HG03097 (cell line): ENCODE data around the gene HTR2B.

ENCODE experiments used
- ATAC-seq: cut with Tn5 transposase; IDR thresholded peaks from one replicate; pipeline ENCODE4 v1.9.1; 2021; ENCODE audit not compliant: unreplicated experiment, low FRiP score

The HTR2B gene

GRCh38 chr2:231134910-231135655, 10.2 kb upstream of the HTR2B start:
- no peak for ATAC-seq

GRCh38 chr2:231133365-231134099, 8.7 kb upstream of the HTR2B start:
- ATAC-seq, result no peak

- no peak for ATAC-seq
Measured at GRCh38 chr2:231132129-231132528, 7.3 kb upstream of the HTR2B start.

GRCh38 chr2:231130336-231131056, 5.7 kb upstream of the HTR2B start:
- ATAC-seq, result no peak

- ATAC-seq, result no peak
Measured at GRCh38 chr2:231129216-231129615, 4.4 kb upstream of the HTR2B start.

GRCh38 chr2:231128541-231128940, 3.7 kb upstream of the HTR2B start:
- ATAC-seq, result no peak

- ATAC-seq, result no peak
Measured at GRCh38 chr2:231127936-231128335, 3.1 kb upstream of the HTR2B start.

GRCh38 chr2:231127480-231127879, 2.6 kb upstream of the HTR2B start:
- no peak for ATAC-seq

- no peak for ATAC-seq
Measured at GRCh38 chr2:231126123-231126522, 1.3 kb upstream of the HTR2B start.

GRCh38 chr2:231123362-231123898, 1.4 kb downstream of the HTR2B start:
- ATAC-seq, result no peak

- ATAC-seq, result no peak
Measured at GRCh38 chr2:231118614-231118942, 6.3 kb downstream of the HTR2B start.

GRCh38 chr2:231117922-231118613, 6.8 kb downstream of the HTR2B start:
- ATAC-seq, result no peak

- ATAC-seq, result no peak
Measured at GRCh38 chr2:231117148-231117547, 7.7 kb downstream of the HTR2B start.

- no peak for ATAC-seq
Measured at GRCh38 chr2:231115651-231116050, 9.2 kb downstream of the HTR2B start.

- no peak for ATAC-seq
Measured at GRCh38 chr2:231113489-231113888, 11.4 kb downstream of the HTR2B start.

- no peak for ATAC-seq
Measured at GRCh38 chr2:231111987-231112386, 12.9 kb downstream of the HTR2B start.

GRCh38 chr2:231110551-231110950, 14.3 kb downstream of the HTR2B start:
- no peak for ATAC-seq

GRCh38 chr2:231104115-231104713, 20.6 kb downstream of the HTR2B start:
- ATAC-seq, result peak; percentile 73

GRCh38 chr2:231102772-231103171, 22.1 kb downstream of the HTR2B start:
- no peak for ATAC-seq

- no peak for ATAC-seq
Measured at GRCh38 chr2:231100990-231101389, 23.9 kb downstream of the HTR2B start.
